Spleen (tissue), 11 donors: Measurements from ENCODE around the gene VSTM4. TPM values are rescaled to one million over a fixed set of nuclear protein-coding genes. Genes with fewer than 3 reads are reported as not detected.

Source experiments
- DNase-seq: peaks from one replicate; pipeline ENCODE4 v3.0.0-alpha.2; 2020
- H3K27ac ChIP-seq, 8 donors: fragments of 200-600 bp; sonication (generic) in 7 of 8; 1 replicate in 4 of 8; 2 replicates in 4 of 8; pipeline versions ENCODE4 v1.5.0 to v1.8.0; 2016 to 2021; ENCODE audit warnings: inconsistent platforms in 4 of 8, mild to moderate bottlenecking in 4 of 8, moderate library complexity in 1 of 8
- H3K27me3 ChIP-seq, 7 donors: fragments of 200-600 bp; sonication (generic) in 6 of 7; replicated peaks in 1 of 7; 1 replicate in 4 of 7; 2 replicates in 3 of 7; pipeline versions ENCODE4 v1.5.0 to v1.8.0; 2016 to 2021; ENCODE audit warnings: inconsistent platforms in 3 of 7, mild to moderate bottlenecking in 1 of 7
- H3K36me3 ChIP-seq, 6 donors: fragments of 200-600 bp; sonication (generic) in 5 of 6; 1 replicate in 4 of 6; 2 replicates in 2 of 6; pipeline versions ENCODE4 v1.5.0 to v1.8.0; 2016 to 2021; ENCODE audit warnings: inconsistent platforms in 2 of 6
- H3K4me1 ChIP-seq, 6 donors: fragments of 200-600 bp; sonication (generic) in 5 of 6; 1 replicate in 3 of 6; 2 replicates in 3 of 6; pipeline versions ENCODE4 v1.5.0 to v1.8.0; 2016 to 2021; ENCODE audit warnings: inconsistent platforms in 3 of 6
- H3K4me3 ChIP-seq, 8 donors: fragments of 200-600 bp; sonication (generic) in 7 of 8; 1 replicate in 4 of 8; 2 replicates in 4 of 8; pipeline versions ENCODE4 v1.5.0 to v1.8.0; 2016 to 2021; ENCODE audit warnings: inconsistent platforms in 4 of 8, mild to moderate bottlenecking in 4 of 8, moderate library complexity in 2 of 8
- H3K9me3 ChIP-seq, 8 donors: fragments of 200-600 bp; sonication (generic) in 7 of 8; 1 replicate in 4 of 8; 2 replicates in 4 of 8; pipeline versions ENCODE4 v1.5.0 to v1.8.0; 2016 to 2021; ENCODE audit warnings: inconsistent platforms in 4 of 8
- POLR2A ChIP-seq, 3 donors: fragments of 450-650 bp; IDR thresholded peaks; one replicate each; pipeline ENCODE4 v1.5.1; 2017; ENCODE audit warnings: antibody characterized with exemption in 3 of 3, mild to moderate bottlenecking in 1 of 3
- POLR2AphosphoS5 ChIP-seq, 3 donors: sonication (generic); formaldehyde crosslinking; IDR thresholded peaks; one replicate each; pipeline ENCODE4 v1.5.1; 2017; ENCODE audit warnings: antibody characterized with exemption in 3 of 3
- WGBS, 5 donors: extraction: QIAGEN DNeasy Blood & Tissue Kit in 3 of 5; methylation state at CpG; one replicate each; pipeline versions ENCODE4 v1.1.5 to v1.1.7; 2013 to 2018; 5-methylcytosine and 5-hydroxymethylcytosine counted together
- intact Hi-C: fragments of 100-400 bp; cut with DNase I; formaldehyde crosslinking; loops from one replicate; pipeline ENCODE4 v1.15.0; 2023; ENCODE audit warnings: low total_unique reads
- polyA plus RNA-seq, 3 donors: library from polyadenylated mRNA; stranded (reverse); fragments of 200-250 nt; gene quantifications; one replicate each; pipeline ENCODE4 v1.2.1, GENCODE V29; 2013
- total RNA-seq, 7 donors: library from RNA; depleted of rRNA in 3 of 7; stranded (reverse); fragments of >200 nt in 3 of 7; fragmentation: NEBNext Ultra II Directional in 4 of 7; extraction: Animal tissue kit (Norgen Biotek cat#: 25700) in 4 of 7; gene quantifications; one replicate each; pipeline versions ENCODE4 v1.1.0 to v1.2.1, GENCODE V29; 2016 to 2021
- TF ChIP-seq, protein P1 (sequence below), 11 experiments: fragments of 200-600 bp in 7 of 11; fragments of 450-650 bp in 4 of 11; sonication (generic) in 4 of 11; IDR thresholded peaks in 8 of 11; conservative IDR thresholded peaks in 3 of 11; 1 replicate in 7 of 11; 2 replicates in 4 of 11; pipeline versions ENCODE4 v1.4.0 to v1.8.0; 2016 to 2021; ENCODE audit warnings: antibody characterized with exemption in 11 of 11, inconsistent platforms in 4 of 11, mild to moderate bottlenecking in 1 of 11
- donor health status: healthy with polysubstance abuse.
- donor health status: DM: no; HTN: no; CAD: no; lungs with moderate emphysema.
- donor health status: DM: no; HTN: no; CAD: no.
- donor health status: Bipolar disorder and iron deficiency.
- donor health status: healthy.
- donor health status: DM: no; HTN: no; CAD: no.
- donor health status: DM: yes; HTN: yes; CAD: no.

Gene VSTM4
- total and polyA plus RNA-seq, 10 donors, result 0.57 to 6.8 (median 3.1) TPM

DNA sequence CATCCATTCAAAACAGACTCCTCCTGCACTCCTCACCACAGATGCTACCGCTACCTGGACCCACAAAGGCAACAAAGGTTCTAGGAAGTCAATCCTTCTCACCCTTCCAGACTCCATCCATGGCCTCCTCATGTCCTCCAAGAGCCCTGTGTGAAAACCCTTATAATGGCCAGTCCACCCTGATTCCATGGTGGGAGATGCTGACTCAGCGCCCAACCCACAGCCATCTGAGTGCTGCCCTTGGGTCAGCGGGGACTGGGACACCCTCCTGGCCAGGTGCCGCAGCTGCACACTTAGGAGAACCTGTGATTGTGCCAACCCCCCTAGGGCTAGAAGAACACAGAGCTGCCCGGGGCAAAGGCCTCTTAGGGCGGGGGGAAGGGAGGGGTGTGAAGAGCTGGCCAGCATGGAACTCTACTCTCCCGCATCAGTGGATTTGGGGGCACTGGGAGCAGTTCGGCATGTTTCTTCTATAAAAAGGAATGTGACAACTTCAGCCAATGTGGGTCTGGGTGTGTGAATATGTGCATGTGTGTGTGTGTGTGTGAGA lies 47.5 kb upstream of the VSTM4 start:
- intact Hi-C loops, result loop anchor here (5.0 kb wide), 1 partner anchor 181 kb away; no protein-coding TSS in a partner anchor
- WGBS, 5 donors, result 84 to 98% (median 88%) methylated on average over 4 to 8 of the region's 8 CpGs

DNA sequence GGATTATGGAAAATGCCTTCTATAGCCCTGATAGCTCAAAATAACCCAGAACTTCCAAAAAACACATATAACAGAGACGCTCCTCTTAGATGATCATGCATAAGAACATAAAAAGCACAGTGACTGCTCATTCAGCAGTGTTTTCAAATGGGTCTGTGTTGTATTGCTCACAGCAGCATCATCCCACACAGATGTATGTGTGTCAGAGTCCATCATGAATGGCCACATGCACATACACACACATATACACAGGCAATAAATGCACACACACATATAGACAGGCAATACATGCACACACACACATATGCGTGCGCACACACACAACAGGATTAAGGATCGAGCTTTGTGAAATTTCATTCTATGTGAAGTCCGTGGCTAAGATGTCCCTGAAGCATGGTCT lies 46.7 kb upstream of the VSTM4 start:
- no peak for TF ChIP-seq POLR2A (IDR thresholded peaks at IDR 0.05)
- TF ChIP-seq, protein P1, sequence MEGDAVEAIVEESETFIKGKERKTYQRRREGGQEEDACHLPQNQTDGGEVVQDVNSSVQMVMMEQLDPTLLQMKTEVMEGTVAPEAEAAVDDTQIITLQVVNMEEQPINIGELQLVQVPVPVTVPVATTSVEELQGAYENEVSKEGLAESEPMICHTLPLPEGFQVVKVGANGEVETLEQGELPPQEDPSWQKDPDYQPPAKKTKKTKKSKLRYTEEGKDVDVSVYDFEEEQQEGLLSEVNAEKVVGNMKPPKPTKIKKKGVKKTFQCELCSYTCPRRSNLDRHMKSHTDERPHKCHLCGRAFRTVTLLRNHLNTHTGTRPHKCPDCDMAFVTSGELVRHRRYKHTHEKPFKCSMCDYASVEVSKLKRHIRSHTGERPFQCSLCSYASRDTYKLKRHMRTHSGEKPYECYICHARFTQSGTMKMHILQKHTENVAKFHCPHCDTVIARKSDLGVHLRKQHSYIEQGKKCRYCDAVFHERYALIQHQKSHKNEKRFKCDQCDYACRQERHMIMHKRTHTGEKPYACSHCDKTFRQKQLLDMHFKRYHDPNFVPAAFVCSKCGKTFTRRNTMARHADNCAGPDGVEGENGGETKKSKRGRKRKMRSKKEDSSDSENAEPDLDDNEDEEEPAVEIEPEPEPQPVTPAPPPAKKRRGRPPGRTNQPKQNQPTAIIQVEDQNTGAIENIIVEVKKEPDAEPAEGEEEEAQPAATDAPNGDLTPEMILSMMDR (IDR thresholded peaks at IDR 0.05 in 8 of 11, conservative IDR thresholded peaks at IDR 0.05 in 3 of 11), result no peak
- no peak for TF ChIP-seq POLR2AphosphoS5 (IDR thresholded peaks at IDR 0.05)
- Histone ChIP-seq H3K4me1 (peaks cover 0 to 8% (median 0%) of the 10 kb centered on the region in 6 donors), H3K9me3 (no peaks in the 10 kb centered on the region), H3K27ac (no peak overlapping the region), H3K36me3 (peaks cover 0 to 60% (median 2%) of the 10 kb centered on the region in 6 donors), H3K27me3 (no peaks in the 10 kb centered on the region), H3K4me3 (no peak overlapping the region)
- DNase-seq, result no peak
- 70 to 89% (median 85%) methylated on average over 5 of the region's 5 CpGs for WGBS, 5 donors
- intact Hi-C loops, result loop anchor here (5.0 kb wide), 1 partner anchor 180 kb away; no protein-coding TSS in a partner anchor

More for the DNA sequence above, 47.5 kb upstream of the VSTM4 start:
- no peaks in the 10 kb centered on the region for H3K9me3 ChIP-seq
- H3K27me3 ChIP-seq, result no peaks in the 10 kb centered on the region
- H3K27ac ChIP-seq, result no peak overlapping the region
- TF ChIP-seq POLR2A (IDR thresholded peaks at IDR 0.05) (no peak), POLR2AphosphoS5 (IDR thresholded peaks at IDR 0.05) (no peak)
- TF ChIP-seq, protein P1 (IDR thresholded peaks at IDR 0.05 in 8 of 11, conservative IDR thresholded peaks at IDR 0.05 in 3 of 11), result no peak
- peaks cover 0 to 66% (median 2%) of the 10 kb centered on the region in 6 donors for H3K36me3 ChIP-seq
- DNase-seq, result no peak
- H3K4me1 ChIP-seq, result peaks cover 0 to 8% (median 0%) of the 10 kb centered on the region in 6 donors
- no peak overlapping the region for H3K4me3 ChIP-seq

DNA sequence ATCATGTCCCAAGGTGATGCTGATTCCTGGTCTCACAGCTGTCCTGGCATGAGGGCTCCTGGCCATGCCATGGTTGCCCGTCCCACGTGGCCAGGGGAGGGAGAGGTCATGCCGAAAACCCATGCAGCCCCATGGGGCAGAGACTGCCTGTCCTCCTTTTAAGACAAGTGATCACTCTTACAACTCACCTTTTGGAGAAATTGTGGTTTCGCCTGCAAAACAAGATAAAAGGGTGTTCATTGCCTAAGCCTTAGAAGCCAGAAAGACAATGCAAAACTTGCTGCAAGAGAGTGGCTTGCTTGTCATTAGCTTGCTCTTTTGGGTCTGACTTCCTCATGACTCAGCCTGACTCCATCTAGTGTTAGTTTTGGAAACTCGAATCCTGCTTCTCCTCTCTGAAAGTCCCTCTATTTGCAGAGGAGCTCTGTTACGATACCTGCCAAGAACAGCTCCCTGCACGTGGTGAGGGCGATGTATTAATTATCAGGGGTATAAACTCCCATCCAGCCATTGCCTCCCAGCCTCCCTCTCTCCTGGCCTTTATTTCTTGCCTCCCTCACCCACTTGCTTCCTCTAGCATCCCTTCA lies 46.2 kb upstream of the VSTM4 start:
- intact Hi-C loops, result loop anchor here (5.0 kb wide), 1 partner anchor 179 kb away; no protein-coding TSS in a partner anchor
- peaks cover 0 to 60% (median 2%) of the 10 kb centered on the region in 6 donors for H3K36me3 ChIP-seq
- WGBS, 5 donors, result 53 to 69% (median 63%) methylated on average over 8 of the region's 8 CpGs
- H3K9me3 ChIP-seq, result no peaks in the 10 kb centered on the region
- H3K27ac ChIP-seq, result no peak overlapping the region
- H3K27me3 ChIP-seq, result no peaks in the 10 kb centered on the region
- peaks cover 0 to 8% (median 0%) of the 10 kb centered on the region in 6 donors for H3K4me1 ChIP-seq
- DNase-seq, result no peak
- TF ChIP-seq POLR2AphosphoS5 (IDR thresholded peaks at IDR 0.05), result no peak
- TF ChIP-seq, protein P1 (IDR thresholded peaks at IDR 0.05 in 8 of 11, conservative IDR thresholded peaks at IDR 0.05 in 3 of 11), result peak in 3 of 11 experiments; percentile 21 to 25 (median 22)
- no peak overlapping the region for H3K4me3 ChIP-seq

DNA sequence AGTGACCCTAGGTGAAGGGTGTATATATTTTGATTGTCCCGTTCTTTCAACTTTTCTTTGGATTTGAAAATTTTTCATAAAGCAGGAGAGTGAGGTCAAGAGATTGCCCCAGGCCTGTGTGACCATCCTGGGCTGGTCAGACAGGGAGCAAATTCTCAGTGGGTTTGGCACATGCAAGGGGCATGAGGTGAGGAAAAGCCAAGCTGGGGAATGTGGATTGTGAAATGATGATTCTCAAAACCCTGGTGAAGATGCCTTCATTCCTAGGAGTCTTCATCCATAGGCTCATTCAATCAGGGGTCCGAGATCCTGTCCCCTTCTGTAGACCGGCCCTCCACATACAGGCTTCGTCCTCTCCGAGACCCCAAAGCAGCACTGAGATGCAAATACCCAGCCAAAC lies 45.5 kb upstream of the VSTM4 start:
- Histone ChIP-seq H3K9me3 (no peaks in the 10 kb centered on the region), H3K4me1 (peaks cover 0 to 8% (median 0%) of the 10 kb centered on the region in 6 donors), H3K36me3 (peaks cover 0 to 53% (median 0%) of the 10 kb centered on the region in 6 donors), H3K27me3 (no peaks in the 10 kb centered on the region), H3K27ac (no peak overlapping the region), H3K4me3 (no peak overlapping the region)
- 93 to 100% (median 94%) methylated on average over 5 of the region's 5 CpGs for WGBS, 5 donors
- intact Hi-C loops, result loop anchor here (5.0 kb wide), 1 partner anchor 179 kb away; no protein-coding TSS in a partner anchor
- no peak for DNase-seq
- no peak for TF ChIP-seq POLR2A (IDR thresholded peaks at IDR 0.05)
- TF ChIP-seq POLR2AphosphoS5 (IDR thresholded peaks at IDR 0.05), result no peak
- TF ChIP-seq, protein P1 (IDR thresholded peaks at IDR 0.05 in 8 of 11, conservative IDR thresholded peaks at IDR 0.05 in 3 of 11), result no peak
